NT2/D1 (cell line): ENCODE results near the gene GNAO1.

Source experiments
- YY1 ChIP-seq: IDR thresholded peaks from 2 replicates; pipeline ENCODE4 v1.6.1; 2011; ENCODE audit not compliant: insufficient read length, insufficient read depth
- ZNF274 ChIP-seq: IDR thresholded peaks from 2 replicates; pipeline ENCODE4 v1.6.1; 2011; ENCODE audit warnings: mild to moderate bottlenecking, low read depth, low read length

DNA sequence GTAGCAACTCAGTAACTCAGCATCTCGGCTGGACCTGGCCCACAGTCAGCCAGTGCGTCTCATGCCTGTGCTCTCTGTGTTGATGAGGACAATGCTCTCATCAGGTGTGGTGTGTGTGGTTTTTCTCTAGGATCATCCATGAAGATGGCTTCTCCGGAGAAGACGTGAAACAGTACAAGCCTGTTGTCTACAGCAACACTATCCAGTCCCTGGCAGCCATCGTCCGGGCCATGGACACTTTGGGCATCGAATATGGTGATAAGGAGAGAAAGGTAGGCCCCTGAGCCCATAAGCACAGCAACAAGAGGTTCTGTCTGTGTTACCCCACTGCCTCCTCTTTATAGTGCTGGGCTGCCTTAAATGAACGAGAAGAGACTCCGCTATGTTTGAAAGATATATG lies 84.5 kb downstream of the GNAO1 start:
- TF ChIP-seq ZNF274, result no peak
- TF ChIP-seq YY1, result no peak
